Kidney (tissue), 14 donors: ENCODE results near the gene FHOD1. TPM values are rescaled to one million over a fixed set of nuclear protein-coding genes. Genes with fewer than 3 reads are reported as not detected.

Source experiments
- DNase-seq, 5 donors: peaks; one replicate each; pipeline ENCODE4 v3.0.0-alpha.2; 2013 to 2020
- FAIRE-seq: peaks from 2 replicates; lab custom pipeline; 2012; peaks lifted over from hg19 to GRCh38; lab: Jason Lieb, UNC
- H3K27ac ChIP-seq, 2 donors: one replicate each; pipeline ENCODE4 v1.7.0; 2013; ENCODE audit warnings: low read depth in 2 of 2, low read length in 2 of 2, inconsistent platforms in 1 of 2
- H3K27me3 ChIP-seq: one replicate; pipeline ENCODE4 v1.7.1; 2013; ENCODE audit warnings: low read length, inconsistent platforms; ENCODE audit not compliant: control insufficient read depth, insufficient read depth
- H3K36me3 ChIP-seq, 3 donors: one replicate each; pipeline versions ENCODE4 v1.7.0 to v1.7.1; 2013; ENCODE audit warnings: low read length in 3 of 3, control low read depth in 1 of 3, inconsistent platforms in 1 of 3; ENCODE audit not compliant: insufficient read depth in 3 of 3, control insufficient read depth in 2 of 3
- H3K4me1 ChIP-seq, 3 donors: one replicate each; pipeline versions ENCODE4 v1.7.0 to v1.7.1; 2013; ENCODE audit warnings: low read length in 3 of 3, inconsistent platforms in 1 of 3, low read depth in 1 of 3; ENCODE audit not compliant: control insufficient read depth in 2 of 3, insufficient read depth in 2 of 3
- H3K4me3 ChIP-seq, 3 donors: one replicate each; pipeline versions ENCODE4 v1.7.0 to v1.8.1; 2013; ENCODE audit warnings: low read length in 3 of 3, control low read depth in 1 of 3, inconsistent platforms in 1 of 3
- H3K9ac ChIP-seq, 3 donors: one replicate each; pipeline versions ENCODE4 v1.7.0 to v1.7.1; 2013; ENCODE audit warnings: low read length in 3 of 3, control low read depth in 1 of 3, inconsistent platforms in 1 of 3
- H3K9me3 ChIP-seq, 3 donors: one replicate each; pipeline versions ENCODE4 v1.7.0 to v1.7.1; 2013; ENCODE audit warnings: low read length in 3 of 3, control low read depth in 1 of 3, inconsistent platforms in 1 of 3; ENCODE audit not compliant: control insufficient read depth in 2 of 3, insufficient read depth in 1 of 3
- intact Hi-C: fragments of 100-400 bp; cut with DNase I; formaldehyde crosslinking; loops from one replicate; pipeline ENCODE4 v1.11.1; 2022
- polyA plus RNA-seq: library from polyadenylated mRNA; stranded (reverse); fragments of 350-450 nt; fragmentation: Illumina TruSeq; extraction: RNeasy Lipid Tissue Mini Kit (QIAGEN cat#74804); gene quantifications from one replicate; pipeline ENCODE4 v1.2.3, GENCODE V29; 2014; ENCODE audit warnings: low read depth, low replicate concordance; ENCODE audit not compliant: insufficient read depth
- total RNA-seq: library from RNA; stranded (reverse); fragmentation: NEBNext Ultra II Directional; extraction: Animal tissue kit (Norgen Biotek cat#: 25700); gene quantifications from one replicate; pipeline ENCODE4 v1.2.1, GENCODE V29; 2021
- TF ChIP-seq, protein P1 (sequence below): IDR thresholded peaks from 3 replicates; pipeline ENCODE4 v1.5.1; 2012; ENCODE audit warnings: mild to moderate bottlenecking, moderate library complexity, borderline replicate concordance; ENCODE audit not compliant: insufficient read depth; ENCODE audit errors: extremely low read depth
- donor health status: control.
- donor health status: control.
- donor health status: control.
- donor health status: control.
- donor health status: control.
- donor health status: DM: yes; HTN: yes; CAD: no.
- donor health status: Normal renal cell carcinoma (clear cell type).

FHOD1 gene
- total and polyA plus RNA-seq, 2 donors from 2014 or later: 21.0 to 30.4 TPM

DNA sequence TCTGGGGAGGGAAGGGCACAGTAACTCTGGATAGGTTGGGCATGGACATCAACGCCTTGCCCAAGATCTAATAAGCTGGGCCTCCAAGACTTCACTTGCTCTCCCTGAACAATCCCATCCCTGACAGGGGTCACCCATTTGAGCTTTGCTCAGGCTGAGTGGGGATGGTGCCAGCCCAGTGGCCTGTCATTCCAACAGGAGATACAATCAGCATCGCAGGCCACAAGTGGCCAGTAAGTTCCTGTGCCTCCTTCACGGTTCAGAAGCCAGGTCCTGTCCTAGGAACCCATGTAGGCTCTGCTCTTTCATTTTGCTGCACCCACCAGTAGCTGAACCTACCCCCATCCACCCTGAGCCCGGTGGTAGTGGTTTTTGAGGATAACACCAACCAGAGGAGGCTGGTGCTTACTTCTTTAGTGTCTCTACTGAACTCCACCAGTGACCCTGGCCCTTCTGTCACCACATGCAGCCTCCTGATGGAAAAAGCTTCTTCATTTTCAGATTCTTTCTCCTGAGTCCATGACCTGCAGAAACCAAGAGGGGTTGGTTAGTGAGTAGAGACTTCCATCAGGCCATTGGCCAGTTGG, 47.0 kb upstream of the FHOD1 start:
- Histone ChIP-seq H3K27me3 (no peaks in the 10 kb centered on the region), H3K4me3 (no peak overlapping the region), H3K36me3 (no peaks in the 10 kb centered on the region), H3K4me1 (no peaks in the 10 kb centered on the region), H3K27ac (no peak overlapping the region), H3K9ac (no peak overlapping the region), H3K9me3 (no peaks in the 10 kb centered on the region)
- TF ChIP-seq, protein P1, sequence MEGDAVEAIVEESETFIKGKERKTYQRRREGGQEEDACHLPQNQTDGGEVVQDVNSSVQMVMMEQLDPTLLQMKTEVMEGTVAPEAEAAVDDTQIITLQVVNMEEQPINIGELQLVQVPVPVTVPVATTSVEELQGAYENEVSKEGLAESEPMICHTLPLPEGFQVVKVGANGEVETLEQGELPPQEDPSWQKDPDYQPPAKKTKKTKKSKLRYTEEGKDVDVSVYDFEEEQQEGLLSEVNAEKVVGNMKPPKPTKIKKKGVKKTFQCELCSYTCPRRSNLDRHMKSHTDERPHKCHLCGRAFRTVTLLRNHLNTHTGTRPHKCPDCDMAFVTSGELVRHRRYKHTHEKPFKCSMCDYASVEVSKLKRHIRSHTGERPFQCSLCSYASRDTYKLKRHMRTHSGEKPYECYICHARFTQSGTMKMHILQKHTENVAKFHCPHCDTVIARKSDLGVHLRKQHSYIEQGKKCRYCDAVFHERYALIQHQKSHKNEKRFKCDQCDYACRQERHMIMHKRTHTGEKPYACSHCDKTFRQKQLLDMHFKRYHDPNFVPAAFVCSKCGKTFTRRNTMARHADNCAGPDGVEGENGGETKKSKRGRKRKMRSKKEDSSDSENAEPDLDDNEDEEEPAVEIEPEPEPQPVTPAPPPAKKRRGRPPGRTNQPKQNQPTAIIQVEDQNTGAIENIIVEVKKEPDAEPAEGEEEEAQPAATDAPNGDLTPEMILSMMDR: no peak
- DNase-seq: no peak
- FAIRE-seq: no peak
- intact Hi-C loops: no loop called here

DNA sequence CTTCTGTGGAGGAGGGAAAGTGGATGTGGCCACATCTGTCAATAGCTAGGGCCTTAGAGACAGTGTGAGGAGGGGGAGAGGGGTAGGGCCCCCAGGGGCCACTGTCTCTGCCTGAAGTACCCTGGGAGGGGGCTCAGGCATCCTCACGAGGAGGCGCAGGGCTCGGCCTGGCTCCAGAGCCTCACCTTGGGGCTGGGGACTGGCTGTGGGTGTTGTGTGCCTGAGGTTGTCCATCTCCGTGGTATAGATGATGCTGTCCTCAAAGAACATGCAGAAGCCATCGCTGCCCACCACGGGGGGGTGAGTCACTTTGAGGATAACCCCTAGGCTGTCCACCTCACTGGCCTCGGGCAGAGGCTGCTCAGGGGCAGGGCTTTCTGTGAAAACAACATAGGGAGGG, 44.2 kb upstream of the FHOD1 start:
- intact Hi-C loops: no loop called here
- no peaks in the 10 kb centered on the region for H3K9me3 ChIP-seq
- H3K27me3 ChIP-seq: no peaks in the 10 kb centered on the region
- DNase-seq: no peak
- H3K4me3 ChIP-seq: no peak overlapping the region
- H3K27ac ChIP-seq: no peak overlapping the region
- H3K9ac ChIP-seq: no peak overlapping the region
- FAIRE-seq: no peak
- TF ChIP-seq, protein P1: no peak
- H3K4me1 ChIP-seq: no peaks in the 10 kb centered on the region
- H3K36me3 ChIP-seq: no peaks in the 10 kb centered on the region

DNA sequence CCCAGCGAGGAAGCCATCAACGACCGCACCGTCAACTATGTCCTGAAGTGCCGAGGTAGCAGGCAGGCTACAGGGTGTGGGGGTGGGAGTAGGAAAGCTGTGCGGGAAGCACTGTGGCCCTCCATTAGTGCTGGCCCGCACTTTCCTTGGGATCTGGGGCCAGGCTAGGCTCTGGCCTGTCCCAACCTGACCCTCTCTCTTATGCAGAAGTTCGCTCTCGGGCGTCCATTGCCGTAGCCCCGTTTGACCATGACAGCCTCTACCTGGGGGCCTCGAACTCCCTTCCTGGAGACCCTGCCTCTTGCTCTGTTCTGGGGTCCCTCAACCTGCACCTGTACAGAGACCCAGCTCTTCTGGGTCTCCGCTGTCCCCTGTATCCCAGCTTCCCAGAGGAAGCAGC, 40.7 kb upstream of the FHOD1 start:
- H3K4me1 ChIP-seq: no peaks in the 10 kb centered on the region
- no peaks in the 10 kb centered on the region for H3K9me3 ChIP-seq
- H3K27ac ChIP-seq: no peak overlapping the region
- H3K4me3 ChIP-seq: no peak overlapping the region
- no peak for DNase-seq
- H3K36me3 ChIP-seq: no peaks in the 10 kb centered on the region
- no peak for FAIRE-seq
- TF ChIP-seq, protein P1: no peak
- H3K9ac ChIP-seq: no peak overlapping the region
- no peaks in the 10 kb centered on the region for H3K27me3 ChIP-seq
- intact Hi-C loops: no loop called here
